SIG-M5 treated with dmso at 0.1 percent for 504 hours (cell line): ENCODE measurements around the gene MAGEA2B.
"Not testable (repeated sequence)": the region's sequence is repeated elsewhere in the genome, so short reads cannot be mapped to it uniquely, and the experiment has no call there.

Experiments
- DNase-seq: peaks from one replicate; lab custom pipeline; 2025; ENCODE audit not compliant: unreplicated experiment; lab: John Stamatoyannopoulos, UW

MAGEA2B gene

DNA sequence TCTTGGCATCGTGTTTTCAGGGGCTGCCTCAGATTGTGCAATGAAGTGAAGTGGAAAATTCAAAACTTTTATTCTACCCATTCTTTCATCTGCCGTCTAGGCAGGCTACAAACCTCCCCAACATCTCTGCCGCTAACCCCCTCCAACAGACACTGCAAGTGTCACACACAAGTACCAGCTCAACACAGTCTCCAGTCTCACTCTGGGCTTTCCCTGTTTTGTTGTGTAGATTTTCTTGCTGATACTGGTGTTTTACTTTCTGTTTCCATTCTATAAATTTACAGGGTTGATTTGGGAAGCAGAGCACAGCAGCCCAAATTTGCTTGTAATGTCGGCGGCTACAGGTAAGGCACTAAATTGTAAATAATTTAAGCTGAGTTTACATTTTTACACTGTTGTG lies 40.4 kb downstream of the MAGEA2B start:
- DNase-seq = not testable (repeated sequence)

DNA sequence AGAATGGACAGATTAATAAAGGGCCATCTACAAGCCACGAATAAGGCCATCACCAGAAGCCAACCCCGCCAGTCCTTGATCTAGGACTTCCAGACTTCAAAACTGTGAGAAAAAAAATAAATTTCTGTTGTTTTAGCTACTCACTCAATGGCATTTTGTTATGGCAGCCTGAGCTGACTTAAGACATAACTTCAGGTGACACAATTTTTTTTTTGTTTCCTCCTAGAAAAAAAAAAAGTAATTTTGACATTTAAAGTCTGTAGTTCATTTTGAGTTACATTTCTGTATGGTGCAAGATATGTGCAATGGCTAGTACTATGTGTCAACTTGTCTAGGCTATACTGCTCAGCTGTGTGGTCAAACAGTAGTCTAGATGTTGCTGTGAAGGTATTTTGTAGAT lies 44.5 kb downstream of the MAGEA2B start, which contains the start of gene CSAG3:
TSS of gene CSAG3 (plus strand) at position 301 of the 400 bp plus-strand sequence.
- not testable (repeated sequence) for DNase-seq

DNA sequence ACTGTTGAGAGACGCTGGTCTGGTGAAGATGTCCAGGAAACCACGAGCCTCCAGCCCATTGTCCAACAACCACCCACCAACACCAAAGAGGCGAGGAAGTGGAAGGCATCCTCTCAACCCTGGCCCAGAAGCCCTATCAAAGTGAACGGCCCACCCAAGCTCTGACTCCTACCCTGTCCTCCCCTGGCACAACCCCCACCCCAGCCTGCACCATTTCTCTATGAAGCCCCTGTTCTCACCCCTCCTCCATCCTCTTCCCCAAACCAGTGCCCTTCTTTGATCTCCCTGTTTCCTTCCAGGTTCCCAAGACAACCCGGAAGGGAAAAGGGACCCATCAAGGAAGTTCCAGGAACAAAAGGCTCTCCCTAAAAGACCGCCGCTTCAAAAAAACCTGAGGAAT lies 45.1 kb downstream of the MAGEA2B start:
- not testable (repeated sequence) for DNase-seq

DNA sequence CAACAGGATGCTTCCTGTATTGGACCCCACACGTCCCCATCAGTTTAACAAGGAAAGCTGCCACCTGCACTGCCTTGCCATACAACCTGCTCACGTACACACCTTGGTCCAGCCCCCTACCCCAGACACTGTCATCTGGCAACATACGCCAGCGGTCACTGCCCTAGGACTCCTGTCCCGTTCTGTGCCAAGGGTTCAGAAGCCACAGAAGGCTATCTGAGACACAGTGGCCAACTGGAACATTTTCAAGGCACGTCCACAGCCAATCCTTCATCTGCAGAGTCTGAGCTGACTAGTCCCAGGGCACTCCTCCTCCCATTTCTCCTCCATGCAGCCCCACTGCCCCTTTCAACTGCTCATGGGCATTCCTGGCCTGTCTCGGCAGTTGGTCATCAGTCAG lies 47.2 kb downstream of the MAGEA2B start:
- DNase-seq = not testable (repeated sequence)

DNA sequence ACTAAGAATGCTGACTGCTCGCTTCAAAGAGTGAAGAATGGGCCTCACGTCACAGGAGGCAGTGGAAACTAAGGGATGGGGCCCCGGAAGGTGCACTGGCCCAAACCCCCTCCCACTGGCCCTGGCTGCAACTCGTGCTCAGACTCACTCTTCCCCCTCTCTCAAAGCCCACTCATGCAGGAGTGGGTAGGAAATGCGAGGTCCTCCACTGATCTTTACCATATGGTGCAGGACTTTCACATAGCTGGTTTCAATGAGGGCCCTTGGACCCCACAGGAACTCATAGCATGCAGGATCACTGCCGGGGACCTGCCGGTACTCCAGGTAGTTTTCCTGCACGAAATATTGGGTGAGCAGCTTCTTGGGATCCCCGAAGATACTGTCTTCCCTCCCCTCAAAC lies 52.1 kb downstream of the MAGEA2B start:
- DNase-seq = not testable (repeated sequence)
